Anterior cingulate cortex (tissue), 58 donors: ENCODE results near the gene PTS.

ENCODE experiments used
- DNase-seq, 58 donors: peaks; one replicate each; lab custom pipeline; 2025; lab: John Stamatoyannopoulos, UW

Gene PTS

DNA sequence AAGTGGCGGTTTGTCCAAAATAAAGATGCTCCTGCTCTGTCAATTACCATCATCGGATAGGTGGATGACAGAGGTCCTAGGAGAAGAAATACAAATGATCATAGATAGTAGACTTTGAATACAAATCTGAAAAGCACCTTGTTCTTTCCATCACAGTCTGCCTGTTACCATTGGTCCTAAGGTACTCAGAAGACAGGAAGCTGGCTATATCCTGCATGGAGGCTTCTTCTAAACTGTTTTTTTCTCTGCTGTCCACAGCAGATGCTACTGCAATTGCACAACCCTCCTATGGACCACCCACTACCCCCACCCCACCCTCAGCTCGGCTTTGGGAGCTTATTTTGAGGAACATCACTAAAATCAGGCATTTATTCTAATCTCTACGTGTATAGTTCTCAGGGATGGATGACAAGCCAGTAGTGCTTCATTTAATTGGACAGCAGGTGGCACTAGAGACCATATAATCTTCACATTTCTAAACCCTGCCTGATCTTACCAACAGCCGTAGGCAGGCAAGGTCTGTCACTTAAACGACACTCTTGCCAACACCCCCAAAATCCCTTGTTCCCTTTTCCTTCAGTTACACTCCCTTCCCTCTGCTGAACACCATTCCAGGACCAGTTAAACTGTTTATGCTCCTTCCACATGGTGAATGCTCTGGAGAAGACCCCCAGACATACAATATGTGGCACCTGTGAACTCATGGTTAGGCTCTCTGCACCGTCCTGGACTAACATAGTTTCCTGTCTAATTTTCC, 6.6 kb upstream of the PTS start:
- peak in 40 of 58 donors; percentile 2 to 80 (median 25) for DNase-seq

GRCh38 chr11:112221274-112221835, 4.9 kb upstream of the PTS start:
- no peak for DNase-seq

DNA sequence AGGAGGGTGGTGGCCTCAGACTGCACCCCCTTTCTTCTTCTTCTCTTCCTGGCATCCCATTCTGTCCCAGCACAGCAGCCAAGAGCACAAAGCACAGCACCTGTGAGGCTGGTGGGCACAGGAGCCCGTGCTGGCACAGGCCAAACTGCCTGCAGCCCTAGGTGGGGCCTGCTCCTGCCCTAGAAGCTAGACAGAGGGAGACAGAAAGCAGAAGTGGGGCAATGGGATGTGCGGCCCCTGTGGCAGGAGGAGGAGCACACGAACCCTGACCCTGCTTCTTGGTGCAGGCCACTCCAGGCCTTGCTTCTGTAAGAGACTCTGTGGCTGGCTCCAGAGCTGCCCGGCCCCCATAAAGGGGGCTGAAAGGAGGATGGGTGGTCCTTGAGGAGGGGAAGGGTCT, 3.9 kb upstream of the PTS start:
- no peak for DNase-seq

GRCh38 chr11:112223121-112223520, 3.1 kb upstream of the PTS start:
- no peak for DNase-seq

DNA sequence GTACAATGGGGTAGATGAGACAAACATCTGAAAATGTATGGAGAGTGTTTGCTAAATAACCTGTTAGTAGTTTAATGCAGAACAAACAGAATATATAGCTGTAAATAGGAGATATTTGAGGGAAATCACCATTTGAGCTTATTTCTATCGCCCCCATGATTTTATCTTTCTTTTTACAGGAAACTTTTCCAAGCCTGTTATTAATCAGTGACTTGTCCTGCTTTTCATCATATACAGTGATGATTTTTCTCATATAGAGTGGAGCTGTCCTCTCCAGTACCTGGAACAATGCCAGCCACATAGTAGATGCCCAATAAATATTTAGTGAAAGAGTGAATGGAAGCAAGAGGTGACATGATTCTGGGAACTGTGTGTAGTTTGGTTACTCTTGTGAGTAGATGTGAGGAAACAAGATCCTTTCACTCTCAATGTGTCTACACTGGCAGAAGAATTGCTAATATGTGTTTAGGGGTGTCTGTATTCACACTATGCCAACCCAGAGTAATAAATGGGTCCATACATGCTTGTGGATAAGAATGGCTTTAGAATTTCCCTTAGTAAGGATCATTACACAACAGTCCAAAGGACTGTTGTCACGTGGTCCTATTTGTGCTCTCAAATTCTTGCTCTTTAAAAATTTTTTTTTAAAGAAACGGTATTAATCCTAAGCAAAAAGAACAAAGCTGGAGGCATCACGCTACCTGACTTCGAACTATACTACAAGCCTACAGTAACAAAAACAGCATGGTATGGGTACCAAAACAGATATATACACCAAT, 2.3 kb upstream of the PTS start:
- no peak for DNase-seq

DNA sequence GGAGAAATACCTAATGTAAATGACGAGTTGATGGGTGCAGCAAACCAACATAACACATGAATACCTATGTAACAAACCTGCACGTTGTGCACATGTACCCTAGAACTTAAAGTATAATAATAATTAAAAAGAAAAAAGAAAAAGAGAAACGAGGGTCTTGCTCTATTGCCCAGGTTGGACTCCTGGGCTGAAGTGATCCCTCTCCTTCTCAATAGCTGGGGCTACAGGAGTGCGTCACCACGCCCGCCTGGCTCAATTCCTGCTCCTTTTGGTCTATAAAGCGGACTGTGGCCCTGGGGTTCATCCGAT, 521 bp upstream of the PTS start:
- DNase-seq: no peak

DNA sequence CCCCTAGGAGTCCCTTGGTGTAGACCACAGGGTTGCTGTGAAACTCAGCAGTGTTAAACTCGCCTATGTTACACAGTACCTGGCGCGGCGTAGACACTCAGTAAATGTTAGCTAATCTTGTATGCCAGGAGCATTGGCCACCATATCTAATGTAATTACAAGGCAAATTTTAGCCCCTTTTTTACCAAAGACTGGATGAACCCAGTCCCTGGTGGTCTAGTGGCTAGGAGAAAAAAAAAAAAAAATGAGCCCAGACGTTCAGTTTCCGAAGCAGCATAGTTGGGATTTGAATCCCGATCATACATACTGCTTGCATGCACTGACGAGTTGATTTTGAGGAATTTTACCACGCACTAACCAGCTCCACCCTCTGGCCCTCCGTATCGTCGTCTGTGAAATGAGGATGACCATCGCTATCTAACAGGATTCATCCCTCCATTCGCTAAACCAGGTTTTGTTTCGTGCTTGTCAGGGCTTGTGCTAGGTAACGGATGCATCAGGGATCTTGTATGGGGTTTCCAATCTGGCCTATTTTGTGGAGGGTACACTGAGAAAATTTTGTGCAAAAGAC, 688 bp downstream of the PTS start:
- DNase-seq: peak in 11 of 58 donors; percentile 3 to 57 (median 19)

DNA sequence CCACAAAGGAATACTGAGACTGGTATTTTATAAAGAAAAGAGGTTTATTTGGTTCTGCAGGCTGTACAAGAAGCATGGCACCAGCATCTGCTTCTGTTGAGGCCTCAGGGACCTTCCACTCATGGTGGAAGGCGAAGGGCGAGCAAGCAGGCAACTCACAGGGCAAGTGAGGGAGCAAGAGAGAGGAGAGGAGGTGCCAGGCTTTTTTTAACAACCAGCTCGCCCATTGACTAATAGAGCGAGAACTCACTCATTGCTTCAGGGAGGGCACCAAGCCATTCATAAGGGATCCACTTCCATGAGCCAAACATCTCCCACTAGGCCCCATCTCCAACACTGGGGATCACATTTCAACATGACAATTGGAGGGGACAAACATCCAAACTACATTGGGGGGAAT, 1.2 kb downstream of the PTS start:
- DNase-seq: no peak

DNA sequence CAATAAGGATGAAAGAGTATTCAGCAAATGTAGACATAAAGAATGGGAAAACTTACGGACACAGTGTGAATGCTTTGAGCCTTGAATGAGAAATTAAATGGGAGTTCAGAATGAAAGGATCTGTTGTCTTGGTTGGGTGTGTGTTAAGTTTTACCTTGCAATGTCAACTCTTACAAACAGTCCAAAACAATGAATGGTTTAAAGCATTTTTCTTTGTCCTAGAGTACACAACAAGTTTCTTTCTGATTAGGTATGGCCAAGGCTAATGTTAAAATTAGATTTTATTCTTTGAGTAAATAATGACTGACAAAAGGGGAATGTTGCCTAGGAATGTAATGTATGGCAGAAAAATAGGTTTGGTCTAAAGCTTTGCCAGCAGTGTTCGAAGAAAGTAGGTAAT, 2.5 kb downstream of the PTS start:
- no peak for DNase-seq

GRCh38 chr11:112229159-112229558, 2.9 kb downstream of the PTS start:
- no peak for DNase-seq

- DNase-seq: no peak
Measured at GRCh38 chr11:112229746-112230433, 3.7 kb downstream of the PTS start.

DNA sequence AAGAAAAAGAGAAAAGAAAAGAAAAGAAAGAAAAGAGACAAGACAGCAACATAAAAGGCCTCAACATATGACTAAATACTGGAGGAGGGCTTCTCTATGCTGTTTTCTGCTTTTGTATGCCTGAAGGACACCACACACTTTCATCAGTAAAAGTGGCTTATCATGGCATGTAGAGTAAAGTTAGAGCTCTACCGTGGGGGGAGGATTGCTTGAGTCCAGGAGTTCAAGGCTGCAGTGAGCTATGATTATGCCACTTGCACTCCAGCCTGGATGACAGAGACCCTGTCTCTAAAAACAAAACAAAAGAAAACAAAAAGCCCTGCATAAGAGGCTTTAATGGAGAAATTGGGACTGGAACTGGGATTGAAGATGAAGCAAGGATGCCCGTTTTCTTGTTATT, 5.7 kb downstream of the PTS start:
- no peak for DNase-seq

GRCh38 chr11:112235750-112236390, 9.6 kb downstream of the PTS start:
- DNase-seq: no peak

- no peak for DNase-seq
Measured at GRCh38 chr11:112237451-112237850, 11.2 kb downstream of the PTS start.

DNA sequence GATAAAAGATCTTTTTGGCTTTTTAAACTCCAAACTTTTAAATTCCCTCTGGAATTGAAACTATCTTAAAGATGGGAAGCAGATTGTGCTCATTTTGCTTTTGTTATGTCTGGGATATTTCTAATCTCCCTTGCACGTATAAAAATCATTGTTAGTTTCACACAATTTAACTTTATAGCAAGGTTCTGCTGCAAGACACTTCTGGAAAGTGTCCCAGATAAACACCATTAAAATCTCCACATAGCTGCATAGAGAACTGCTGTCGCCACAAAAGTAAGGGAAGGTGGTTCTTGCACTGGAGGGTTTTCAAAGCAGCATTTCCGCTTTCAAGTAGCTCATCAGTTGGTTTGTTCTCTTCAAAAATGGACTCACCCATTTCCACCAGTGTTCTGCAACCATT, 11.8 kb downstream of the PTS start:
- no peak for DNase-seq

- DNase-seq: no peak
Measured at GRCh38 chr11:112241486-112241885, 15.3 kb downstream of the PTS start.

DNA sequence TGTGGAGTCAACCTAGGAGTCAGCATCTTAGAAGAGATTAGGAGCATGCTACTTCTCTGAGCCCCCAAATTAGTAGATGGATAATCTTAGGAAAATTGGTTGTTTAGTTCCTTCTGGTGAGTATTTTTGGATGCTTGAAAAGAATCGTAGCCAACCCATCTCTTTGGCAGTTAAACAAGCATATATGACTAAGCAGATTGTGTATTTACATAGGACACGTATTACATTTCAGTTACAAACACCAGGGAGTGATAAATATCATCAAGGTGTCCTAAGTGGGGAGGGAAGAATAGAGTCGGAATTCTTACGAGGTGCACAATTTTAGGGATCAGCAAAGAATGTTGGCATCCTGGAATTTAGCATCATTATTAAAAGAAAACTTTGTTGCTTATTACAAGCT, 21.0 kb downstream of the PTS start:
- no peak for DNase-seq

- no peak for DNase-seq
Measured at GRCh38 chr11:112248201-112248600, 22.0 kb downstream of the PTS start.

DNA sequence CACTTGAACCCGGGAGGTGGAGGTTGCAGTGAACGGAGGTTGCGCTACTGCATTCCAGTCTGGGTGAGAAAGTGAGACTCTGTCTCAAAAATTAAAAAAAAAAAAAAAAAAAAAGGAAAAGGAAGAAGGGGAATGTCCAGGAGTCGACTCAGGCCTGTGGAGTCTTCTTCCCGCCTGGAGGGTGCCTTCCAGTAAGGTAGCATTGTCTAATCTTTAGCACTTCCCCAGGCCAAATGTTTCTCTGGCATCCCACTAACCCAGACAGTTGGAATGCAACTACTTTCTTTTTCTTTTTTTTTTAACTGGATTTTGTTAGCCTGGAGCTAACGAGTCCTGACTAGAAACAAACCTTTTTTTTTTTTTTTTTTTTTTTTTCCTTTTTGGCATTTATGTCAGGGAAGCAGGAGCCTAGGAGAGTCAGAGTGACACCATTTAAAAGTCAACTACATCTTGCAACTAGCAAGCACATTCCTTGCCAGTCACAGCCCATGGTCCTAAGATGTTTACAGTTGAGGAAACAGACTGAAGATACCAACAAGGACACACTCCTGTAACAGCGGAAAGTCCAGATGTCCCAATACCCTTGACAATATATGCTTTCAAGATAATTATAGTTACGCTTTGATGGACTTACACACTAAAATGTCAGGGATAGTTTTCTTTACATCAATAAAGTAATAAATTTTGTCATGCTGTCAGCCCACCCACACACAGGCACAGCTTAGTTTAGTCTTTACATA, 23.8 kb downstream of the PTS start:
- no peak for DNase-seq
